ENCODE data around the gene PLEKHA4.

Gene PLEKHA4

DNA sequence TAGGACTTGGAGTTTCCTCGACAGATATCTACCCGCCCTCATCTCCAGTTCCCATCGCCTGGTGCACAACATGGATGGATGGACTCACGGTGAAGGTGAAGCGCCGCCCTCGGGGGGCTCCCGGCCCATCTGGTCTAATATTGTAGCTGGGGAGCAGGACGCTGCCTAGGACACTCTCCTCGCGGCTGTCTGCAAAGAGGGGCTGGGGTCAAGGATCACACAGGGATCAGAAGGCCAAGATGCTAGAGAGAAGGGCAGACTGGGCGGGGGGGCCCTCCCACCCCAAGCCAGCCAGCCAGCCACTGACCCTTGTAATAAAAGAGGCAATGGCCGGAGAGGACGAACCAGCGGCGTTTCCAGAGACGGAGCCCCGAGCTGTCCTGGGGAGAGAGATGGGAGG is 7.1 kb downstream of the PLEKHA4 start:
- 91% methylated on average over 18 of the region's 18 CpGs for WGBS

GRCh38 chr19:48859711-48860572 is 8.5 kb downstream of the PLEKHA4 start:
- peaks cover 30 to 66% of the 10 kb centered on the region in 2 experiments for H3K36me3 ChIP-seq (ENCODE audit: control insufficient read depth in 1 of 2, insufficient read depth in 2 of 2, low read depth in 1 of 2, low read length in 2 of 2)
- H4K91ac ChIP-seq (ENCODE audit: low read length), result no peak overlapping the region
- no peak overlapping the region for H3K27ac ChIP-seq (ENCODE audit: low read length, poor library complexity, severe bottlenecking)
- H3K79me1 ChIP-seq (replicated peaks; ENCODE audit: low read length, poor library complexity, severe bottlenecking), result no peaks in the 10 kb centered on the region
- H3K18ac ChIP-seq (ENCODE audit: low read depth in 1 of 2, low read length in 2 of 2), result no peak overlapping the region
- H3K4ac ChIP-seq (ENCODE audit: low read depth in 1 of 2, low read length in 2 of 2), result no peak overlapping the region
- no peak overlapping the region for H3K4me3 ChIP-seq (ENCODE audit: insufficient read depth in 1 of 2, low read depth in 1 of 2, low read length in 2 of 2)
- H2AK5ac ChIP-seq (ENCODE audit: low read length, severe bottlenecking), result no peak overlapping the region
- no peak overlapping the region for H3K23ac ChIP-seq (ENCODE audit: low read length in 2 of 2)
- no peaks in the 10 kb centered on the region for H3K9me3 ChIP-seq (ENCODE audit: control insufficient read depth, low read length)
- no peak overlapping the region for H2BK15ac ChIP-seq (ENCODE audit: low read depth, poor library complexity, severe bottlenecking)
- DNase-seq, result no peak
- H3K4me1 ChIP-seq (ENCODE audit: control insufficient read depth, insufficient read depth, low read depth, low read length), result no peaks in the 10 kb centered on the region
- no peak overlapping the region for H2BK120ac ChIP-seq (ENCODE audit: low read depth, low read length)
- no peak overlapping the region for H3K4me2 ChIP-seq (ENCODE audit: low read length, poor library complexity, severe bottlenecking)
- no peak overlapping the region for H3K14ac ChIP-seq (ENCODE audit: low read length in 2 of 2)
- H2BK12ac ChIP-seq (ENCODE audit: low read length in 2 of 2), result no peak overlapping the region
- H3K9ac ChIP-seq (ENCODE audit: low read length), result no peak overlapping the region
- no peak overlapping the region for H4K8ac ChIP-seq (ENCODE audit: low read length)
- WGBS, result 94% methylated on average over 30 of the region's 30 CpGs
- H2AFZ ChIP-seq (ENCODE audit: low read depth, low read length), result no peak overlapping the region
- H3K27me3 ChIP-seq (ENCODE audit: control insufficient read depth in 1 of 2, insufficient read depth in 1 of 2, low read length in 2 of 2), result no peaks in the 10 kb centered on the region
- no peak overlapping the region for H2BK5ac ChIP-seq (ENCODE audit: low read depth, low read length, poor library complexity, severe bottlenecking)

More for the DNA sequence above, 7.1 kb downstream of the PLEKHA4 start:
- H2BK5ac ChIP-seq (ENCODE audit: low read depth, low read length, poor library complexity, severe bottlenecking), result no peak overlapping the region
- H4K8ac ChIP-seq (ENCODE audit: low read length), result no peak overlapping the region
- H4K91ac ChIP-seq (ENCODE audit: low read length), result no peak overlapping the region
- H2AFZ ChIP-seq (ENCODE audit: low read depth, low read length), result no peak overlapping the region
- H3K4me3 ChIP-seq (ENCODE audit: insufficient read depth in 1 of 2, low read depth in 1 of 2, low read length in 2 of 2), result no peak overlapping the region
- no peak overlapping the region for H2BK12ac ChIP-seq (ENCODE audit: low read length in 2 of 2)
- H3K9me3 ChIP-seq (ENCODE audit: control insufficient read depth, low read length), result no peaks in the 10 kb centered on the region
- no peak overlapping the region for H3K27ac ChIP-seq (ENCODE audit: low read length, poor library complexity, severe bottlenecking)
- H3K18ac ChIP-seq (ENCODE audit: low read depth in 1 of 2, low read length in 2 of 2), result no peak overlapping the region
- H3K23ac ChIP-seq (ENCODE audit: low read length in 2 of 2), result no peak overlapping the region
- no peaks in the 10 kb centered on the region for H3K27me3 ChIP-seq (ENCODE audit: control insufficient read depth in 1 of 2, insufficient read depth in 1 of 2, low read length in 2 of 2)
- no peak overlapping the region for H3K14ac ChIP-seq (ENCODE audit: low read length in 2 of 2)
- H3K79me1 ChIP-seq (replicated peaks; ENCODE audit: low read length, poor library complexity, severe bottlenecking), result peaks cover 3% of the 10 kb centered on the region
- peaks cover 33 to 71% of the 10 kb centered on the region in 2 experiments for H3K36me3 ChIP-seq (ENCODE audit: control insufficient read depth in 1 of 2, insufficient read depth in 2 of 2, low read depth in 1 of 2, low read length in 2 of 2)
- H3K4ac ChIP-seq (ENCODE audit: low read depth in 1 of 2, low read length in 2 of 2), result no peak overlapping the region
- H3K4me2 ChIP-seq (ENCODE audit: low read length, poor library complexity, severe bottlenecking), result no peak overlapping the region
- H2BK120ac ChIP-seq (ENCODE audit: low read depth, low read length), result no peak overlapping the region
- DNase-seq, result no peak
- H3K4me1 ChIP-seq (ENCODE audit: control insufficient read depth, insufficient read depth, low read depth, low read length), result no peaks in the 10 kb centered on the region
- H3K9ac ChIP-seq (ENCODE audit: low read length), result no peak overlapping the region
- no peak overlapping the region for H2BK15ac ChIP-seq (ENCODE audit: low read depth, poor library complexity, severe bottlenecking)
- no peak overlapping the region for H2AK5ac ChIP-seq (ENCODE audit: low read length, severe bottlenecking)

DNA sequence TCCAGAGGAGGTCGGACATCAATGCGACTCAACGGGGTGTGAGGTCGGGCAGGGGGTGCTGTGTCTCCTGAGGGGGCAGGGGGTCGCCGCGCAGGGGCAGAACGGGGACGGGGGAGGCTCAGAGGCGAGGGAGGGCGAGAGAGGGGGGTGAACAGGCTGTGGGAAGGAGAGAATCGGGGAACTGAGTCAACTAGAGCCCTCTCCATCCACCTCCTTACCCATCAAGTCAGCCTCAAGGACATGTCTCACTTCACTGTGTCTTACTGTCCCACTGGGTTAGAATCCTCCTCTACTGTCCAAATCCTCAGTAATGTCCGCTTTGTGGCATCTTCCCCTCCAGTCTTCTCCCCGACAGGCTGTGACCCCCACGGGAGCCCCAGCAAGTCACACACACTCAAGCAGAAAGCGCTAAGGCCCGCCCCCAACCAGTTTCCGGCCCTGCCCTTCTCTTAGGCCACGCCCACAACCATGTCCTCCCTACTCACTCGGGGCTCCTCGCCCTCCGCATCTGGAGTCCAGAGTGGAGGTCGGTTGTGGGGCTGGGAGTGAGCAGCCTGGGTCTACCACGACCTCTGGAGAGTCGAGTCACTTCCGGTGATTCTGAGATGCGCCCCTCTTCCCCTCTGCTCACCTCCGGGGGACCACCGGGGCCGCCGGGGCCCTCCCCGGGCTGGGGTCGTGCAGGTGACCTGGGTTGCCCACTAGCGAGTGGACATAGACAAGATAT is 9.3 kb downstream of the PLEKHA4 start:
- Histone ChIP-seq H3K27me3 (ENCODE audit: control insufficient read depth in 1 of 2, insufficient read depth in 1 of 2, low read length in 2 of 2) (no peaks in the 10 kb centered on the region), H4K8ac (ENCODE audit: low read length) (no peak overlapping the region), H3K18ac (ENCODE audit: low read depth in 1 of 2, low read length in 2 of 2) (peak overlapping the region in 1 of 2 experiments; percentile 38), H3K4me2 (ENCODE audit: low read length, poor library complexity, severe bottlenecking) (no peak overlapping the region), H3K27ac (ENCODE audit: low read length, poor library complexity, severe bottlenecking) (no peak overlapping the region), H3K36me3 (ENCODE audit: control insufficient read depth in 1 of 2, insufficient read depth in 2 of 2, low read depth in 1 of 2, low read length in 2 of 2) (peaks cover 27 to 64% of the 10 kb centered on the region in 2 experiments), H4K91ac (ENCODE audit: low read length) (no peak overlapping the region), H3K4me3 (ENCODE audit: insufficient read depth in 1 of 2, low read depth in 1 of 2, low read length in 2 of 2) (no peak overlapping the region), H2BK12ac (ENCODE audit: low read length in 2 of 2) (no peak overlapping the region), H3K79me1 (replicated peaks; ENCODE audit: low read length, poor library complexity, severe bottlenecking) (no peaks in the 10 kb centered on the region), H3K9me3 (ENCODE audit: control insufficient read depth, low read length) (no peaks in the 10 kb centered on the region), H3K4me1 (ENCODE audit: control insufficient read depth, insufficient read depth, low read depth, low read length) (no peaks in the 10 kb centered on the region), H3K23ac (ENCODE audit: low read length in 2 of 2) (no peak overlapping the region), H3K9ac (ENCODE audit: low read length) (no peak overlapping the region), H2BK15ac (ENCODE audit: low read depth, poor library complexity, severe bottlenecking) (no peak overlapping the region), H3K4ac (ENCODE audit: low read depth in 1 of 2, low read length in 2 of 2) (no peak overlapping the region), H2BK5ac (ENCODE audit: low read depth, low read length, poor library complexity, severe bottlenecking) (no peak overlapping the region), H2AK5ac (ENCODE audit: low read length, severe bottlenecking) (no peak overlapping the region), H2BK120ac (ENCODE audit: low read depth, low read length) (no peak overlapping the region), H3K14ac (ENCODE audit: low read length in 2 of 2) (no peak overlapping the region), H2AFZ (ENCODE audit: low read depth, low read length) (no peak overlapping the region)
- WGBS, result 94% methylated on average over 26 of the region's 34 CpGs
- no peak for DNase-seq

DNA sequence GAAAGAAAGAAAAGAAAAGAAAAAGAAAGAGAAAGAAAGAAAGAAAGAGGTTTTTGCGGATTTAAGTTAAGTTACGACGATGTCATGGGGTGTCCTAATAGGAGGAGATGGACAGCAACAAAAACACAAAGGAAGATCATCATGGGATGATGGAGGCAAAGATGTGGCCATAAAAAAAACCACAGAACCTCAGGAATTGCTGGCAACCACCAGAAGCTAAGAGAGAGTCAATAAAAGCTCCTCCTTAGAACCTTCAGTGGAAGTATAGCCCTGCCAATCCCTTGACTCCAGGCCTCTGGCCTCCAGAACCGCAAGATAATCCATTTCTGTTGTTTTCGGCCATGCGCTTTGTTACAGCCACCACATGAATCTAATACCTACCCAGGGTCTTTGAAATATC is 11.5 kb downstream of the PLEKHA4 start:
- H3K4me3 ChIP-seq (ENCODE audit: insufficient read depth in 1 of 2, low read depth in 1 of 2, low read length in 2 of 2), result no peak overlapping the region
- no peak overlapping the region for H2BK120ac ChIP-seq (ENCODE audit: low read depth, low read length)
- peak overlapping the region in 1 of 2 experiments; percentile 37 for H3K4ac ChIP-seq (ENCODE audit: low read depth in 1 of 2, low read length in 2 of 2)
- peaks cover 31 to 71% of the 10 kb centered on the region in 2 experiments for H3K36me3 ChIP-seq (ENCODE audit: control insufficient read depth in 1 of 2, insufficient read depth in 2 of 2, low read depth in 1 of 2, low read length in 2 of 2)
- H2BK15ac ChIP-seq (ENCODE audit: low read depth, poor library complexity, severe bottlenecking), result no peak overlapping the region
- H3K4me2 ChIP-seq (ENCODE audit: low read length, poor library complexity, severe bottlenecking), result no peak overlapping the region
- H3K14ac ChIP-seq (ENCODE audit: low read length in 2 of 2), result no peak overlapping the region
- no peak overlapping the region for H2AFZ ChIP-seq (ENCODE audit: low read depth, low read length)
- DNase-seq, result peak; percentile 37
- H2BK12ac ChIP-seq (ENCODE audit: low read length in 2 of 2), result no peak overlapping the region
- H3K79me1 ChIP-seq (replicated peaks; ENCODE audit: low read length, poor library complexity, severe bottlenecking), result no peaks in the 10 kb centered on the region
- no peaks in the 10 kb centered on the region for H3K4me1 ChIP-seq (ENCODE audit: control insufficient read depth, insufficient read depth, low read depth, low read length)
- no peak overlapping the region for H3K18ac ChIP-seq (ENCODE audit: low read depth in 1 of 2, low read length in 2 of 2)
- no peak overlapping the region for H3K9ac ChIP-seq (ENCODE audit: low read length)
- no peaks in the 10 kb centered on the region for H3K27me3 ChIP-seq (ENCODE audit: control insufficient read depth in 1 of 2, insufficient read depth in 1 of 2, low read length in 2 of 2)
- H2AK5ac ChIP-seq (ENCODE audit: low read length, severe bottlenecking), result no peak overlapping the region
- H4K91ac ChIP-seq (ENCODE audit: low read length), result no peak overlapping the region
- H2BK5ac ChIP-seq (ENCODE audit: low read depth, low read length, poor library complexity, severe bottlenecking), result no peak overlapping the region
- over 99% methylated on average over 5 of the region's 6 CpGs for WGBS
- H3K9me3 ChIP-seq (ENCODE audit: control insufficient read depth, low read length), result no peaks in the 10 kb centered on the region
- H3K23ac ChIP-seq (ENCODE audit: low read length in 2 of 2), result no peak overlapping the region
- H4K8ac ChIP-seq (ENCODE audit: low read length), result no peak overlapping the region
- H3K27ac ChIP-seq (ENCODE audit: low read length, poor library complexity, severe bottlenecking), result no peak overlapping the region

Measured in mesenchymal stem cell (in vitro differentiated cells and primary cell).